G401.6 (cell line): ENCODE data around the gene KRTAP25-1.

Experiments used
- FAIRE-seq: peaks from 2 replicates; lab custom pipeline; 2012; peaks lifted over from hg19 to GRCh38; lab: Jason Lieb, UNC

The KRTAP25-1 gene

GRCh38 chr21:30289215-30289614 lies at the start of gene KRTAP25-1:
TSS of gene KRTAP25-1 (minus strand) at chr21:30289514. CDS start at chr21:30289490, 24 bp downstream.
- FAIRE-seq = no peak

GRCh38 chr21:30338717-30339116 lies 49.4 kb upstream of the KRTAP25-1 start:
- no peak for FAIRE-seq

GRCh38 chr21:30337772-30338171 lies 48.5 kb upstream of the KRTAP25-1 start:
- no peak for FAIRE-seq

GRCh38 chr21:30337276-30337744 lies 48.0 kb upstream of the KRTAP25-1 start, which contains the start of gene KRTAP27-1:
TSS of gene KRTAP27-1 (minus strand) at chr21:30337694. CDS start at chr21:30337668, 26 bp downstream.
- FAIRE-seq = no peak

GRCh38 chr21:30336596-30336995 lies 47.3 kb upstream of the KRTAP25-1 start:
- FAIRE-seq = no peak

- FAIRE-seq = no peak
These were observed 44.4 kb upstream of the KRTAP25-1 start for GRCh38 chr21:30333736-30334135.

GRCh38 chr21:30332681-30333080 lies 43.4 kb upstream of the KRTAP25-1 start:
- FAIRE-seq = no peak

GRCh38 chr21:30329203-30329875 lies 40.0 kb upstream of the KRTAP25-1 start:
- no peak for FAIRE-seq

- no peak for FAIRE-seq
These were observed 37.1 kb upstream of the KRTAP25-1 start for GRCh38 chr21:30326390-30326789.

GRCh38 chr21:30320215-30320614 lies 30.9 kb upstream of the KRTAP25-1 start, which contains the start of gene KRTAP26-1:
TSS of gene KRTAP26-1 (minus strand) at chr21:30320315. CDS start at chr21:30320035, 280 bp downstream.
- no peak for FAIRE-seq

- FAIRE-seq = no peak
These were observed 26.4 kb upstream of the KRTAP25-1 start for GRCh38 chr21:30315701-30316100.

GRCh38 chr21:30306884-30307283 lies 17.6 kb upstream of the KRTAP25-1 start:
- FAIRE-seq = no peak

- no peak for FAIRE-seq
These were observed 15.8 kb upstream of the KRTAP25-1 start for GRCh38 chr21:30305136-30305535.

GRCh38 chr21:30282850-30283249 lies 6.5 kb downstream of the KRTAP25-1 start, which contains the start of gene KRTAP24-1:
TSS of gene KRTAP24-1 (minus strand) at chr21:30282950. CDS start at chr21:30282932, 18 bp downstream.
- no peak for FAIRE-seq

GRCh38 chr21:30271611-30272010 lies 17.7 kb downstream of the KRTAP25-1 start:
- FAIRE-seq = no peak

- no peak for FAIRE-seq
These were observed 18.2 kb downstream of the KRTAP25-1 start for GRCh38 chr21:30271156-30271555.

- no peak for FAIRE-seq
These were observed 19.3 kb downstream of the KRTAP25-1 start for GRCh38 chr21:30269803-30270530.

GRCh38 chr21:30268608-30269197 lies 20.6 kb downstream of the KRTAP25-1 start:
- FAIRE-seq = no peak

- no peak for FAIRE-seq
These were observed 31.5 kb downstream of the KRTAP25-1 start for GRCh38 chr21:30257773-30258172.

GRCh38 chr21:30256100-30256499 lies 33.2 kb downstream of the KRTAP25-1 start:
- FAIRE-seq = no peak

GRCh38 chr21:30255679-30256078 lies 33.6 kb downstream of the KRTAP25-1 start:
- no peak for FAIRE-seq

GRCh38 chr21:30251781-30252180 lies 37.5 kb downstream of the KRTAP25-1 start:
- no peak for FAIRE-seq

GRCh38 chr21:30249936-30250335 lies 39.4 kb downstream of the KRTAP25-1 start:
- no peak for FAIRE-seq
